IMR-90 (cell line): Measurements from ENCODE around the gene OR6X1. TPM values are rescaled to one million over a fixed set of nuclear protein-coding genes. Genes with fewer than 3 reads are reported as not detected.

Source experiments
- ATAC-seq: fragments of 200-7000 bp; cut with Tn5 transposase; 2 replicates; pipeline ENCODE4 v1.9.1; 2020; ENCODE audit warnings: low read depth, mild to moderate bottlenecking, moderate library complexity
- BruUV-seq: library from RNA; stranded (reverse); fragments of 400-500 nt; replicated peaks from 2 replicates; lab custom pipeline; 2021; lab: Mats Ljungman, UMichigan
- CTCF ChIA-PET: fragments of 300-600 bp; formaldehyde crosslinking; extraction: SDS; loops from one replicate; lab custom pipeline; 2021; ENCODE audit warnings: antibody characterized with exemption; lab: Yijun Ruan, JAX
- POLR2A ChIA-PET: fragments of 300-600 bp; sonication (Branson Sonifier 250); formaldehyde crosslinking; loops from one replicate; lab custom pipeline; 2022; ENCODE audit warnings: antibody characterized with exemption; ENCODE audit not compliant: unreplicated experiment; lab: Charles Lee
- DNase-seq: peaks from one replicate; pipeline ENCODE4 v3.0.0; 2013
- H2AFZ ChIP-seq: replicated peaks from 2 replicates; pipeline ENCODE3; 2013; ENCODE audit warnings: low read length, mild to moderate bottlenecking; ENCODE audit not compliant: poor library complexity
- H2AK5ac ChIP-seq: 2 replicates; pipeline ENCODE4 v1.6.1; 2013; ENCODE audit warnings: low read depth, low read length, inconsistent platforms
- H2AK9ac ChIP-seq: replicated peaks from 2 replicates; pipeline ENCODE3; 2013; ENCODE audit warnings: mild to moderate bottlenecking, low read depth, low read length, moderate library complexity; ENCODE audit not compliant: poor library complexity
- H2BK120ac ChIP-seq: 2 replicates; pipeline ENCODE4 v1.6.1; 2013; ENCODE audit warnings: low read depth, low read length, inconsistent platforms
- H2BK15ac ChIP-seq: 3 replicates; pipeline ENCODE4 v1.6.1; 2013; ENCODE audit warnings: low read depth, low read length, inconsistent platforms
- H2BK20ac ChIP-seq: 2 replicates; pipeline ENCODE4 v1.6.1; 2013; ENCODE audit warnings: low read depth, mild to moderate bottlenecking, inconsistent platforms, low read length, moderate library complexity
- H2BK5ac ChIP-seq: 2 replicates; pipeline ENCODE4 v1.6.1; 2013; ENCODE audit warnings: mild to moderate bottlenecking, low read depth, low read length, inconsistent platforms; ENCODE audit not compliant: poor library complexity, severe bottlenecking
- H3K14ac ChIP-seq: replicated peaks from 2 replicates; pipeline ENCODE4 v1.6.1; 2013; ENCODE audit warnings: low read depth, low read length, inconsistent platforms
- H3K18ac ChIP-seq: 2 replicates; pipeline ENCODE4 v1.6.1; 2013; ENCODE audit warnings: low read depth, low read length, control low read depth
- H3K23ac ChIP-seq: 2 replicates; pipeline ENCODE4 v1.6.1; 2013; ENCODE audit warnings: low read depth, low read length, inconsistent platforms
- H3K27ac ChIP-seq: 2 replicates; pipeline ENCODE4 v1.5.1; 2013; ENCODE audit warnings: mild to moderate bottlenecking, control low read depth, low read length; ENCODE audit not compliant: insufficient read depth
- H3K27me3 ChIP-seq: 2 replicates; pipeline ENCODE4 v1.6.1; 2013; ENCODE audit warnings: low read length; ENCODE audit not compliant: control insufficient read depth, insufficient read depth
- H3K36me3 ChIP-seq: 2 replicates; pipeline ENCODE4 v1.6.1; 2013; ENCODE audit warnings: low read length, mixed read lengths; ENCODE audit not compliant: control insufficient read depth, insufficient read depth
- H3K4ac ChIP-seq: 2 replicates; pipeline ENCODE4 v1.6.1; 2013; ENCODE audit warnings: low read depth, low read length, inconsistent platforms
- H3K4me1 ChIP-seq: 2 replicates; pipeline ENCODE4 v1.6.1; 2013; ENCODE audit warnings: low read length, mixed read lengths; ENCODE audit not compliant: control insufficient read depth, insufficient read depth
- H3K4me2 ChIP-seq: 2 replicates; pipeline ENCODE4 v1.6.1; 2013; ENCODE audit warnings: low read depth, mild to moderate bottlenecking, control low read depth, low read length, moderate library complexity
- H3K4me3 ChIP-seq: 2 replicates; pipeline ENCODE4 v1.5.1; 2013; ENCODE audit warnings: low read depth, mild to moderate bottlenecking, control low read depth, low read length, moderate library complexity; ENCODE audit not compliant: insufficient read depth
- H3K56ac ChIP-seq: 2 replicates; pipeline ENCODE4 v1.6.1; 2013; ENCODE audit warnings: low read length, inconsistent platforms; ENCODE audit not compliant: insufficient read depth; ENCODE audit errors: extremely low read depth
- H3K79me1 ChIP-seq, 2 experiments: 2 replicates each; pipeline ENCODE4 v1.6.1; 2013; ENCODE audit warnings: low read length in 2 of 2, inconsistent platforms in 1 of 2, low read depth in 1 of 2
- H3K9ac ChIP-seq: 2 replicates; pipeline ENCODE4 v1.6.1; 2013; ENCODE audit warnings: low read depth, low read length, control low read depth
- H3K9me1 ChIP-seq: 2 replicates; pipeline ENCODE4 v1.6.1; 2013; ENCODE audit warnings: low read length, inconsistent platforms; ENCODE audit not compliant: insufficient read depth
- H3K9me3 ChIP-seq: 2 replicates; pipeline ENCODE4 v1.6.1; 2013; ENCODE audit warnings: low read length; ENCODE audit not compliant: control insufficient read depth, insufficient read depth
- H4K20me1 ChIP-seq: 2 replicates; pipeline ENCODE4 v1.6.1; 2013; ENCODE audit warnings: low read length, inconsistent platforms; ENCODE audit not compliant: insufficient read depth
- H4K5ac ChIP-seq: 2 replicates; pipeline ENCODE4 v1.6.1; 2013; ENCODE audit warnings: mild to moderate bottlenecking, low read depth, low read length, control low read depth
- H4K8ac ChIP-seq, 2 experiments: 2 replicates each; pipeline ENCODE4 v1.6.1; 2013; ENCODE audit warnings: low read depth in 2 of 2, low read length in 2 of 2, control low read depth in 1 of 2, inconsistent platforms in 1 of 2
- H4K91ac ChIP-seq: 2 replicates; pipeline ENCODE4 v1.6.1; 2013; ENCODE audit warnings: low read depth, low read length, inconsistent platforms; ENCODE audit not compliant: insufficient read depth
- BHLHE40 ChIP-seq: fragments of 150-350 bp; IDR thresholded peaks from 2 replicates; pipeline ENCODE4 v1.6.1; 2016; ENCODE audit warnings: mild to moderate bottlenecking, low read depth, low read length
- CEBPB ChIP-seq: IDR thresholded peaks from 2 replicates; pipeline ENCODE4 v1.6.1; 2012; ENCODE audit warnings: low read depth, low read length, improper control_type of control experiment
- CHD1 ChIP-seq: IDR thresholded peaks from 2 replicates; pipeline ENCODE4 v1.6.1; 2012; ENCODE audit warnings: low read depth, low read length, improper control_type of control experiment
- CTCF ChIP-seq: conservative IDR thresholded peaks from 2 replicates; pipeline ENCODE4 v1.5.1; 2012; ENCODE audit warnings: mild to moderate bottlenecking, low read depth, low read length, improper control_type of control experiment
- FOS ChIP-seq: fragments of 150-350 bp; IDR thresholded peaks from 2 replicates; pipeline ENCODE4 v1.6.1; 2016; ENCODE audit warnings: low read depth, low read length
- MAZ ChIP-seq: IDR thresholded peaks from 2 replicates; pipeline ENCODE4 v1.6.1; 2012; ENCODE audit warnings: low read depth, mild to moderate bottlenecking, low read length, improper control_type of control experiment, moderate library complexity, borderline replicate concordance
- MXI1 ChIP-seq: IDR thresholded peaks from 2 replicates; pipeline ENCODE4 v1.6.1; 2012; ENCODE audit warnings: low read depth, mild to moderate bottlenecking, low read length, moderate library complexity, borderline replicate concordance
- POLR2A ChIP-seq: IDR thresholded peaks from 2 replicates; pipeline ENCODE4 v1.6.1; 2012; ENCODE audit warnings: mild to moderate bottlenecking, low read depth, low read length
- RAD21 ChIP-seq: IDR thresholded peaks from 2 replicates; pipeline ENCODE4 v1.6.1; 2012; ENCODE audit warnings: low read length, improper control_type of control experiment
- RCOR1 ChIP-seq: IDR thresholded peaks from 2 replicates; pipeline ENCODE4 v1.6.1; 2012; ENCODE audit warnings: mild to moderate bottlenecking, low read length, improper control_type of control experiment; ENCODE audit not compliant: insufficient replicate concordance
- SMC3 ChIP-seq: fragments of 150-350 bp; IDR thresholded peaks from 2 replicates; pipeline ENCODE4 v1.6.1; 2016; ENCODE audit warnings: low read depth, mild to moderate bottlenecking, antibody characterized with exemption, low read length, moderate library complexity
- WGBS, 2 experiments: methylation state at CpG; one replicate each; pipeline versions ENCODE4 v1.1.5 to v1.1.7; 2013; ENCODE audit warnings: missing lambda C conversion rate in 2 of 2; ENCODE audit not compliant: insufficient read length in 1 of 2; ENCODE audit errors: extremely low coverage in 2 of 2; 5-methylcytosine and 5-hydroxymethylcytosine counted together
- dilution Hi-C: fragments of 300-500 bp; cut with HindIII; formaldehyde crosslinking; loops from one replicate; pipeline ENCODE4 v1.14.3; 2018; ENCODE audit warnings: low sequenced_read_pairs; ENCODE audit not compliant: unreplicated experiment
- in situ Hi-C: fragments of 300-500 bp; cut with MboI; formaldehyde crosslinking; loops from 3 replicates; pipeline ENCODE4 v1.14.3; 2019; ENCODE audit warnings: low sequenced_read_pairs, inconsistent platforms, mixed read lengths
- intact Hi-C: fragments of 100-400 bp; cut with micrococcal nuclease; formaldehyde crosslinking; loops from 2 replicates; pipeline ENCODE4 v1.10.0; 2022
- polyA plus RNA-seq, 3 experiments: library from polyadenylated mRNA; depleted of rRNA; stranded (reverse); fragments of >200 nt; gene quantifications; 2 replicates each; pipeline ENCODE4 v1.2.3, GENCODE V29; 2012; ENCODE audit warnings: low replicate concordance in 1 of 3
- total RNA-seq: library from RNA; depleted of rRNA; stranded (reverse); fragments of >200 nt; gene quantifications from 2 replicates; pipeline ENCODE4 v1.2.3, GENCODE V29; 2012
- TF ChIP-seq, protein P1 (sequence below): fragments of 150-350 bp; IDR thresholded peaks from 2 replicates; pipeline ENCODE4 v1.6.1; 2016; ENCODE audit warnings: low read depth, mild to moderate bottlenecking, low read length, moderate library complexity, borderline replicate concordance
- TF ChIP-seq, protein P2 (sequence below): fragments of 150-350 bp; IDR thresholded peaks from 2 replicates; pipeline ENCODE4 v1.6.1; 2017; ENCODE audit warnings: mild to moderate bottlenecking, antibody characterized with exemption, low read length, low read depth

The OR6X1 gene
- total and polyA plus RNA-seq, 2 of the 4 experiments (the other 2 are of a cell fraction) = not detected

GRCh38 chr11:123755813-123756212, 1.5 kb upstream of the OR6X1 start:
- no peak overlapping the region for H2BK15ac ChIP-seq
- no peak overlapping the region for H3K14ac ChIP-seq
- no peak overlapping the region for H2AK5ac ChIP-seq
- H2AK9ac ChIP-seq = no peak overlapping the region
- no peak overlapping the region for H3K4ac ChIP-seq
- no peak for DNase-seq
- H3K9me1 ChIP-seq = no peaks in the 10 kb centered on the region
- H4K5ac ChIP-seq = no peak overlapping the region
- no TSS peak for BruUV-seq
- no peaks in the 10 kb centered on the region for H3K36me3 ChIP-seq
- H4K91ac ChIP-seq = no peak overlapping the region
- H3K9me3 ChIP-seq = no peaks in the 10 kb centered on the region
- in situ Hi-C loops (no loop called here), intact Hi-C loops (no loop called here), dilution Hi-C loops (no loop called here)
- CTCF ChIA-PET = no interaction called here
- WGBS, 2 experiments = no CpG with 5 or more reads among the region's 3 CpGs
- no peak overlapping the region for H3K4me3 ChIP-seq
- H2BK5ac ChIP-seq = no peak overlapping the region
- H3K18ac ChIP-seq = no peak overlapping the region
- POLR2A ChIA-PET = no interaction called here
- H3K9ac ChIP-seq = no peak overlapping the region
- no peak for TF ChIP-seq FOS
- TF ChIP-seq RAD21 = no peak
- TF ChIP-seq, protein P1, sequence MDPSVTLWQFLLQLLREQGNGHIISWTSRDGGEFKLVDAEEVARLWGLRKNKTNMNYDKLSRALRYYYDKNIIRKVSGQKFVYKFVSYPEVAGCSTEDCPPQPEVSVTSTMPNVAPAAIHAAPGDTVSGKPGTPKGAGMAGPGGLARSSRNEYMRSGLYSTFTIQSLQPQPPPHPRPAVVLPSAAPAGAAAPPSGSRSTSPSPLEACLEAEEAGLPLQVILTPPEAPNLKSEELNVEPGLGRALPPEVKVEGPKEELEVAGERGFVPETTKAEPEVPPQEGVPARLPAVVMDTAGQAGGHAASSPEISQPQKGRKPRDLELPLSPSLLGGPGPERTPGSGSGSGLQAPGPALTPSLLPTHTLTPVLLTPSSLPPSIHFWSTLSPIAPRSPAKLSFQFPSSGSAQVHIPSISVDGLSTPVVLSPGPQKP = no peak
- TF ChIP-seq, protein P2, sequence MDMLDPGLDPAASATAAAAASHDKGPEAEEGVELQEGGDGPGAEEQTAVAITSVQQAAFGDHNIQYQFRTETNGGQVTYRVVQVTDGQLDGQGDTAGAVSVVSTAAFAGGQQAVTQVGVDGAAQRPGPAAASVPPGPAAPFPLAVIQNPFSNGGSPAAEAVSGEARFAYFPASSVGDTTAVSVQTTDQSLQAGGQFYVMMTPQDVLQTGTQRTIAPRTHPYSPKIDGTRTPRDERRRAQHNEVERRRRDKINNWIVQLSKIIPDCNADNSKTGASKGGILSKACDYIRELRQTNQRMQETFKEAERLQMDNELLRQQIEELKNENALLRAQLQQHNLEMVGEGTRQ = no peak
- TF ChIP-seq MAZ = no peak
- TF ChIP-seq CEBPB = no peak
- no peak for TF ChIP-seq MXI1
- no peak for TF ChIP-seq POLR2A
- TF ChIP-seq CTCF = no peak
- no peak for TF ChIP-seq RCOR1
- TF ChIP-seq SMC3 = no peak
- TF ChIP-seq BHLHE40 = no peak
- no peak for TF ChIP-seq CHD1
- H4K8ac ChIP-seq = no peak overlapping the region
- H3K56ac ChIP-seq = no peak overlapping the region
- H3K27me3 ChIP-seq = peaks cover 5% of the 10 kb centered on the region
- H2BK20ac ChIP-seq = no peak overlapping the region
- H2AFZ ChIP-seq = no peak overlapping the region
- no peak for ATAC-seq
- H4K20me1 ChIP-seq = no peaks in the 10 kb centered on the region
- H3K4me1 ChIP-seq = no peaks in the 10 kb centered on the region
- H2BK120ac ChIP-seq = no peak overlapping the region
- H3K27ac ChIP-seq = no peak overlapping the region
- no peaks in the 10 kb centered on the region for H3K79me1 ChIP-seq
- no peak overlapping the region for H3K23ac ChIP-seq
- H3K4me2 ChIP-seq = no peak overlapping the region
